NCI-H748 treated with DMSO at 0.1 percent for 48 hours (cell line): Measurements from ENCODE around the gene ZNF460.
A peak's percentile ranks its signal among the peaks of the same experiment; 100 is the strongest.

Source experiments
- DNase-seq: peaks from one replicate; lab custom pipeline; 2025; lab: John Stamatoyannopoulos, UW

ZNF460 gene

DNA sequence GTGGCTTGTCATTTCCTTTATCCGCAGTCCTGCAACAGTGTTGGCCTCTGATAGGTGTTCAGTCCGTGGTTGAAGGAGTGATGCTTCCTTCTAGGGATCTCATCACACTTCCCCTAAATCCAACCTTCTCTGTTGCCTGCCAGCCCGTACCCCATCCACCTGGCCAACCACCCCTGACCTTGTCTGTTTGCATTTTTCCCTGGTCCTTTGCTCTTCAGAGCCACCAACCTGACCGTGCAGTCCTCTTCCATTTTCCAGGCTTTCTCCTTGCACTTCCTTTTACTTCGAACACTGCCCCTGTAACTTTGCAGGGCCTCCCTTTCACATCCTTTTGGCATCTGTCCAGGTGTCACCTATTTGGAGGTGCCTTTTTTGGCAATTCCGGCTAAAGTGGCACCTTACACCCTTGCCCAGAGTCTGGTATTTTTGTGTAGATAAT lies 696 bp downstream of the ZNF460 start:
- no peak for DNase-seq

DNA sequence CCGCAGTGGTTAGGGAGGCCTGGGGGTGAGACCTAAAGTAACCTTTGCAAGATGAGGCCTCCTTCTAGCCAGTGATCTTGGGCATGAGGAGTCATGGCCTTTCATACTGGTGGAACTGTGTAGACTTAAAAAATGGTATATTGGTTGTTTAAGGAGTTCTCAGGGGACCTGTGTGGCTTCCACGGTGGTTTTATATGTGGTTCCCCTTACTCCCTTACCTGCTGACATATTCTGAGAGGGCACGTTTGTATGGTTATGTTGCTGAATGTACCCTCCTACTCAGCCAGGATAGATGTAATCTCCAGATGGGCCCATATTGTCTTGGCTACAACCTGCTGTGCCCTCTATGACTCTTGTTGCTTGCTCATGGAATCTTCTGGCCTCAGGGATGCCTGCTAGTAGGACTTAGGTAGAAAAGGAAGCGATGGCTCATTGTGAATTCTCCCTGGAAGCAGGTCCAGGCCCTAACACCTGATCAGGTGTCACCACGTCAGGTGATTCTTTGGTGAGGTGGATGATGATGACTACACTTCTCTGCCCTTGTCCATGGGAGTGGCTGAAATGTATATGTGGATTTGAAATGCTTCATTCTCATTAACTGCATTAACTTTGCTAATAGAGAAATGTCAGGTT lies 1.8 kb downstream of the ZNF460 start:
- DNase-seq: no peak

DNA sequence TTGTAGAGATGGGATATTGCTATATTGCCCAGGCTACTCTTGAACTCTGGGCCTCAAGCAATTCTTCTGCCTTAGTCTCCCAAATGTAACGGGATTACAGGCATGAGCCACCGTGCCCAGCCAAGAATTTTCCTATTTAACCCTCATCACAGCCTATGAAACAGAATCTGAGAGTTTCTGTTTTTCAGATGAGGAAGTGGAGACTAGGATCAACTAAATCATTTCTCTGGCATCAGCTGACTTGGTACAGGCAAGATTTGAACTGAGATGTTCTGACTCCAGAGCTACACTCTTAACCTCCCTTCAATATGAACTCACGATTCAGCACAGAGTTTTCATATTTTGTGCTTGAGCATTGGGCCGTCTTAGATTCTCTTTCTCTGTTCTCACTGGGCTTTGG lies 8.1 kb downstream of the ZNF460 start:
- DNase-seq: no peak

DNA sequence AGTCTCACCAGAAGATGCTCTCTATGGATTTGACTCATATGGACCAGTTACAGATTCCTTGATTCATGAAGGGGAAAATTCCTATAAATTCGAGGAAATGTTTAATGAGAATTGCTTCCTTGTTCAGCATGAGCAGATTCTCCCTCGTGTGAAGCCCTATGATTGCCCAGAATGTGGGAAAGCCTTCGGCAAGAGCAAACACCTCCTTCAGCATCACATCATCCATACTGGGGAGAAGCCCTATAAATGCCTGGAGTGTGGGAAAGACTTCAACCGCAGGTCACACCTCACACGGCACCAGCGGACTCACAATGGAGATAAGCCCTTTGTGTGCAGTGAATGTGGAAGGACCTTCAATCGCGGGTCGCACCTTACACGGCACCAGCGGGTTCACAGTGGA lies 10.7 kb downstream of the ZNF460 start:
- DNase-seq: no peak

DNA sequence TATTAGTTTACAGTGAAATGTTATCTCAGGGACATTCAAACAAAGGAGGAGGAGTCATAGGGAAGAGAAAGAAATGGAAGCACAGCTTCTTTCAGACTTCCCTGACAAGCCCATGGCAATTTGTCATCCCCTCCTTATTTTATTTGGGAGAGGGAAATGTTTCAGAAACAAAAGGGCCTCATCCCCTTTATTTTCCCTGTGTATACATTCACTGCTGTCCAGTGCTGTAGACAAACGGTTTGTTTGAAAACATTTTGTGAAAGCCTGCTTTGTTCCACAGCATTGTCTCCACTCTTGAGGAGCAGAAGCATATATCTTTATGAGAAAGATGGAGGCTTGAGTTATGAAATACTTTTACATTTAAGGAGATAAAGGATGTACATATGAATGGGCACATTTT lies 12.3 kb downstream of the ZNF460 start:
- DNase-seq: no peak

DNA sequence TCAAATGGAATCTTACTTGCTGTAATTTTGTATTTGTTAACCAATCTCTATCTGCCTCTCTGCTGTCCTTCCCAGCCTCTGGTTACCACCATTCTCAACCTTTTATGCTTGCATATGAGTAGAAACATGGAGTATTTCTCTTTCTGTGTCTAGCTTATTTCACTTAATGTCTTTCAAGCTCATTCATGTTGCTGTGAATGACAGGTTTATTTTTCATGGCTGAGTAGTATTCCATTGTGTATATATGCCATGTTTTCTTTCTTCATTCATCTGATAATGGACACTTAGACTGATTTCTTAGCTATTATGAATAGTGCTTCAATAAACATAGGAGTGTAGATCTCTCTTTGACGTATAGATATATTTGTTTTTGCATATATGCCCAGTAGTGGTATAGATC lies 13.4 kb downstream of the ZNF460 start:
- DNase-seq: no peak

DNA sequence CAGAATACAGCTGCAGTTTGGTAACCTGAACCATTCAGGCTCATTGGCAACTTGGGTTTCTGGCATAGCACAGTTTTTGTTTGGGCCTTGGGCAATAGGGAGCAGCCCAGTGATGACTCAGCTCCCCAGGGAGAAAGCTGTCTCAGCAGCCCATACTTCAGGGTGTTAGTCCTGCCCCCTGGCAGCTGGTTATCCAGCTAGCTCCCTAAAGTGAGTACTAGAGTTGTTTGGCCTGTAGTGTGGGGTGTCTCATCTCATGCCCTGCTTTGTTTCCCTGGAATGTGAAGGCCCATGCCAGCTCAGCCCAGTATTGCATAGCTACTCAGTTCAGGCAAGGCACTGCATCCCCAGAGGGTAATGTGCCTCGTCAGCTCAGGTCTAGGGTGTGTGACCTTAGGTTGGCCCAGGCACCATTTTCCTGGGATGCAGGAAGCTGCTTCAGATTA lies 21.8 kb downstream of the ZNF460 start:
- DNase-seq: no peak

DNA sequence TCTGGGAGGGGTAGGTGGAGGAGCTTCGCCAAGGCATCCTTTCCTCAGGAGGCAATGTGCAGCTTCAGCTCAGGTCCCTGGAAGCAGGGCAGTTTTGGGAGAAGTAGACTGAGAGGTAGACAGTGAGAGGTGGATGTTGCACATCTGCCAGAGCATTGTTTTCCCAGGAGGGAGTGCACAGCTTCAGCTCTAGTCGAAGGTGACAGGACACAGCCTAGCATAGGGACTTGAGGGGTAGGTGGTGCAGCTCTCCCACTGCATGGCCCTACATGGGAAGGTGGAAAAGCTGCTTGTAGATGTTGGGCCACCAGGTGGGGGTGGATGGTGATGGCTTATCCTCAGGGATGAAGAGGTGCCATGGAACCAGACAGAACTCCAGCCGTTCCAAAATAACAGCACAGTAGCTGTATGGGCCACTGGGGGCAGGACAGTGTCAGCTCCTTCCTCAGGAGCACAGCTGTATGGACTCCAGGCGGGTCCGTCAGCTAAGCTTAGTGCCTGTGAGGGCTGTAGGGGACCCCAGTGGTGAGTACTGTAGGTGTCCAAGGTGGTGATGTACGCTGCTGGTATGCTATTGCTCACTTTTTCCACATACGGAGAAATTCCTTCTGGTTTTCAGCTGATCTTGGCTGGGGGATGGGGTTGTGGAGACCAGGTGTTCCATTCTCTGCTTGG lies 22.6 kb downstream of the ZNF460 start:
- no peak for DNase-seq

DNA sequence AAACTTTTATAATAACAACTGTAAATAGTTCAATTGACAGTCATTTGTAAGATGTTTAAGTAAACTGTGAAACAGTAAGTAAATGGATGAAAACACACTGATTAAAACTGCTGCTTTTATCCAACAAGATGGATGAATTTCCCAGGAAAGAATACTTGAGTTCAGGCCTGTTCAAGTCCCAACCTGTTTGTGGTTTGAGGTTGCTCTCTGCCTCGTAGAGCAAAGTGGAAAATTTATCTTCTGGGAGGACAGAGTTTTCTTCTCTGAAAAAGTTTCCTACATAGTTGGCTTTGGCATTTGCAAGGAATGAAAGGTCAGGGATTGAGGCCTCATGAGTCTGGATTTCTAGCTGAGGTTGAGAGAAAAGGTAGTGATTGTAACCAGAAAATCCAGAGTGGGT lies 24.8 kb downstream of the ZNF460 start:
- DNase-seq: no peak

DNA sequence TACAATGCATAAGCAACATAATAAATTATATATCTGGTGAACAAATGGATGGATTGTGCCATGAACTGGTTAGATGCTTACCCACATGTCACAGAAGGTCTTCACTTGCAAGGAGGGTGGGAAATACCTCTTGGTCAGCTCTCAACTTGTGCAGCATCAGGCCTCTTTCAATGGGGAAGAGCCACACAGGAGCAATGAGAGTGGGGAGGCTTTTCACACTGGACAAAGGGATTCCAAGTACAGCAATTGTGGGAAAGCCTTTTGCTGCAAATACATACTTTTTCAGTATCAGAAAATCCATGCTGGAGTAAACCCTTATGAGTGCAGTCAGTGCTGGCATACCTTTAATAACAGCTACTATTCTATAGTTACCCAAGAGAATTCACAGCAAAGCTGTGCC lies 28.2 kb downstream of the ZNF460 start:
- DNase-seq: no peak

DNA sequence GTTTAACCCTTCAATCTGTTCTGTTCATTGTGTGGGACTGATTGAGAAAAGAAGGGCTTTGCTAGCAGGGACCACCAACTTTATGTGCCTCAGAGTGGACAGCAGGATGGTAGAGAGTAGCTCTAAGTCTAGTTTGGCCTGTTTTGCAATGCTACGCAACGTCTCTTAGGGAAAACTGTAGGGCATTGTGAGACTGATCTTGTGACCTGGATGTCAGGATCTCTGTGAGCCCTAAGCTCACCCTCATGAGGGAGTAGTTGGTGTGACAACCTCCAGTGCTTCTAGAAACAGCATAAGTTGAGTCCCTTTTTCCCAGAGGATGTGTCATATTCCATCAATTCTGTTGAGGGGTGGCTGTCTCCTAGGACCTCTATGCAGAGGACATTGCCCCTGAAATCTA lies 30.5 kb downstream of the ZNF460 start:
- no peak for DNase-seq

DNA sequence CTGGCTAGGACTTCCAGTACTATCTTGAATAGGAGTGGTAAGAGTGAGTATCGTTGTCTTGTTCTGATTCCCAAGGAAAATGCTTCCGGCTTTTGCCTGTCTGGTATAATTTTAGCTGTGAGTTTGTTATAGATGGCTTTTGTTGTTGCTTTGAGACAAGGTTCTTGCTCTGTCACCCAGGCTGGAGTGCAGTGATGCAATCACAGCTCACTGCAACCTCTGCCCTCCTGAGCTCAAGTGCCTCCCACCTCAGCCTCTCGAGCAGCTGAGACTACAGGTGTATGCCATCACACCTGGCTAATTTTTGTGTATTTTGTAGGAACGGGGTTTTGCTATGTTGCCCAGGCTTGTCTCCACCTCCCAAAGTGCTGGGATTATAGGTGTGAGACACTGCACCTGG lies 33.9 kb downstream of the ZNF460 start:
- DNase-seq: peak; percentile 97

DNA sequence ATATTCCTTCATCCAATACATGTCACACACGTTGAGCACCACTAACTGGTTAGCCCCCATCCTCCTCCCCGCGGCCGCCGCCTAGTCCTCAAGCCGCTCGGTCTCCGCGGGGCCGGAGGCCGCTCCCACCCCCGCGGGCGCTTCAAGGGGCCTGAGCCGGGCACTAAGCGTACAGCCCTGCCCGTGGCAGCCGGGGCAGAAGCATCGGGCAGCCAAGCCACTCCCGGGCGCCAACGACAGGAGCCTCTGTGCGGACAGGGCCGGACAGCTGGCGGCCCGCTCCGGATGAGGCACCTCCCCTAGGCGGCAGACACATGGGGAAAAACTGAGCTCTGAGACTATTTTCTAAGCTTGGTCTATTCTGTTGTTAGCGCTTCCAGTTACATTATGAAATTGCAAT lies 37.2 kb downstream of the ZNF460 start:
- DNase-seq: no peak

DNA sequence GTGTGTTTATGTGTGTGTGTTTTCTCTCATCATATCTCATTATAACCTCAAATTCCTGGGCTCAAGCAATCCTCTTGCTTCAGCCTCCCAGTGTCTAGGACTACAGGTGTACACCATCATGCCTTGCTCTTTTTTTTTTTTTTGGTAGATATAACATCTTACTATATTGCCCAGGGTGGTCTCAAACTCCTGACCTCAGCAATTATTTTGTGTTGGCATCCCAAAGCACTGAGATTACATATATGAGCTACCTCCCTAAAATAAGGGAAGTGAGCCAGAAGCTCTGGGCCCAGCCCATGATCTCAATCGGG lies 39.5 kb downstream of the ZNF460 start:
- no peak for DNase-seq

DNA sequence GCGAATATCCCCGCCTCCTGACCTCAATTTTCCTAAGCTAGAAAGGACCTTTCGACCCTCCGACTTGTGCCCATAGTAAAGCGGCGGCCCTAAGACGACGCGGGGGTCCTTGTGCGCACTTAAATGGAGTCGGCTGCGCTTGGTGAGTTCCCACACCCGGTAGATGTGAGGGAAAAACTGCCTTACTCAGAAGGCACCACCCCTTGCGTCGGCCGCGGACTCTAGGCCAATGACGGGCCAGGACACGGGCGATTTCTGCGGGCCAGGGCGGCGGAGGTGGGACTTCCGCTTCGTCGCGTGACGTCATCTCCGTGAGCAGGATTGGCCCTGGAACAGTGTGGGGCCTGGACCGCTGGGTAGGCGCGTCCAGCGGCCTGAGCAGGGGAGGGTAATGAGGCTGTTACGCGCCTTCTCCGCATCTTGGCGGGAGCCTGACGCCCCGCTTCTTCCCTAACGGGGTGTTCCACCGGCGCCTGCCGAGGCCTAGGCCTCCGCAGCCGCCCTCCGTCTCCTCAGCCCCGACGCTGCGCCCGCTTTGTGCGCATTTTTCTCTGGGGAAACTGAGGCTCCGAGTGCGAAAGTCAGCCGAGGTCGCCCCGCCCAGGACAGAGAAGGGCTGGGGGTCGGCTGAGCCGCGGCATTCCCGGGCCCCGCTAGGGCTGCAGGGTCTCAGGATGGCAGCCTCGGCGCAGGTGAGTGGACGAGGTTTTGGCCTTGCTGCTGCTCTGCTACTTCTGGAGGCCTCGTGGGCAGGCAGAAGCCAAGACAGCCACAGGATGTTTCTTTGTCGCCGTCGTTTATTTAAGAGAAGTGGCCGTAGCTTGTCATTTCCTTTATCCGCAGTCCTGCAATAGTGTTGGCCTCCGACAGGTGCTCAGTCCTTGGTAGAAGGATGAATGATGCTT lies 40.1 kb downstream of the ZNF460 start, which contains the start of gene ZNF543:
Gene ZNF543, plus strand, starts transcription at position 293 of the 905 bp plus-strand sequence. Its CDS starts 382 bp downstream, at position 675.
- DNase-seq: peak; percentile 95

DNA sequence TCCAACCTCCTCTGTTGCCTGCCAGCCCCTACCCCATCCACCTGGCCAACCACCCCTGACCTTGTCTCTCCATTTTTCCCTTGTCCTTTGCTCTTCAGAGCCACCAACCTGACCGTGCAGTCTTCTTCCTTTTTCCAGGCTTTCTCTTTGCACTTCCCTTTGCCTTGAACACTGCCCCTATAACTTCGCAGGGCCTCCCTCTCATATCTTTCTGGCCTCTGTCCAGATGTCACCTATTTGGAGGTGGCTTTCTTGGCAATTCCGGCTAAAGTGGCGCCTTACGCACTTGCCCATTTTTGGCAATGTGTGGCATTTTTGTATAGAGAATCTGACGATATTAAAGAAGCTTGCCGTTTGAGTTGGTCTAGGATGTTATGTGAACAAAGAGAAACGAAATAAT lies 40.8 kb downstream of the ZNF460 start:
- no peak for DNase-seq

DNA sequence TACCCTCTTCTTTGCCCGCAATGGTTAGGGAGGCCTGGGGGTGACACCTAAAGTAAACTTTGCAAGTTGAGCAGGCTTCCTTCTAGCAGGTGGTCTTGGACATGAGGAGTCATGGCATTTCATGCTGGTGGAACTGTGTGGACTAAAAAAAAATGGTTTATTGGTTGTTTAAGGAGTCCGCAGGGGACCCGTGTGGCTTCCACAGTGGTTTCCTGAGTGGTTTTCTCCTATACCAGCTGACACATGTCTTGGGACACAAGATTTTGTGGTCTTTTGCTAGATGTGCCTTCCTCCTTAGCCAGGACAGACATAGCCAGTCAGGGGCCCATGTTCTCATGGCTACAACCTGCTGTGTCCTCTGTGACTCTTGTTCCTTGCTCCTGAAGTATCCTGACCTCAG lies 41.5 kb downstream of the ZNF460 start:
- no peak for DNase-seq

DNA sequence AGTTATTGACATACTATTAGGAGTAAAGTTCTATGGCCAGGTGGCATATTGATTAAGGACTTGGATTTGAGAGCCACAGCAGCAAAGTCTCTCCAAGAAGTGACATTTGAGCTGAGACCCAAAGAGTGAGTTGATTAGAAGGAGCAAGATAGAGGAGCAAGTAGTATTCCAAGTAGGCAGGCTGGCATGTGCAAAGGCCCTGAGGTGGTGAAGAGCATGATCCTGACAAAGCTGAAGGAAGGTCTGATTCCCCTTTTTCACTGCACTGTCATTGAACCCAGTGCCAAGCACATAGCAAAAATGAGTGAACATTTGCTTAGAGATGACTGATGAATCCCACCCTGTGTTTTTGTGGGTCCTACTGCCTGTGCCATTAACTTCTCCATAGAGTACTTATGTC lies 44.7 kb downstream of the ZNF460 start:
- no peak for DNase-seq

DNA sequence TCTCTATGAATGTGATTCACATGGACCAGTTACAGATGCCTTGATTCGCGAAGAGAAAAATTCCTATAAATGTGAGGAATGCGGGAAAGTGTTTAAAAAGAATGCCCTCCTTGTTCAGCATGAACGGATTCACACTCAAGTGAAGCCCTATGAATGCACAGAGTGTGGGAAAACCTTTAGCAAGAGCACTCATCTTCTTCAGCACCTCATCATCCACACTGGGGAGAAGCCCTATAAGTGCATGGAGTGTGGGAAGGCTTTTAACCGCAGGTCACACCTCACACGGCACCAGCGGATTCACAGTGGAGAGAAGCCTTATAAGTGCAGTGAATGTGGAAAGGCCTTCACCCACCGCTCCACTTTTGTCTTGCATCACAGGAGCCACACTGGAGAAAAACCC lies 47.7 kb downstream of the ZNF460 start:
- no peak for DNase-seq

DNA sequence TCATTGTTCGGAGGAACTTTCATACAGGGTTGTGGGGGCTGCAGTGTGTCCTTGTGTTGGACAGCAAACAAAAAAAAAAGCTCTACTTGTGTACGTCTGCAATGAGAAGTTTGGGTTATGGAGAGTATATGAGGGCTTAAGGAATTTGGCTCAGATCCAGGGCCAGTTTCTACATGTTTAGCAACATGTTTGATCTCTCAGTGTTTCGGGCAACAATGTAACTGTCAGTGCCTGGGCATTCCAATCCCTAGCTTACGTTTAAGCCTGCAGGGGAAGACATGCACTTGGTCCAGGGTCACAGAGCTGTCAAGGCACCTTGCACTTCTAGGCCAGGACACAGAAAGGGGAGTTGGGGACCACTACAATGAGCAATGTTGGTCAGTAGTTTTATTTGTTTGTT lies 53.9 kb downstream of the ZNF460 start:
- no peak for DNase-seq

DNA sequence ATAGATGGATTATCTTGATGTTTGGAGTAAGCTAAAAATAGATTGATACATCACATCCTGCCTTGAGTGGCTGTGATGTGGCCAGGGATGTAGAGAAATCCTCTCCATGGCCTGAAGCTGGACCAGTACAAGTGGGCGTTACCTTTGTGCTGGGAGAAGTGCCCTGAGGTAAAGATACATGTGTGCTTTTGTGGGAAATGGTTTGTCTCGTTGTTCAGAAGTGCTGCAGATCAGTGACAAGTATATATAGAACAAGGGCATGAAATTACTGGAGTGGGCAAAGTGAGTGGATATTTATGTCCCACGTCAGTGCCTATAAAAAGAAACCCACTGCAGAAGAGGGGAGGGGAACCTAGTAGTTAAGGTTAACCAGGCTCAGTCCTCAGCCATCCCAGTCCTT lies 58.6 kb downstream of the ZNF460 start:
- DNase-seq: no peak

DNA sequence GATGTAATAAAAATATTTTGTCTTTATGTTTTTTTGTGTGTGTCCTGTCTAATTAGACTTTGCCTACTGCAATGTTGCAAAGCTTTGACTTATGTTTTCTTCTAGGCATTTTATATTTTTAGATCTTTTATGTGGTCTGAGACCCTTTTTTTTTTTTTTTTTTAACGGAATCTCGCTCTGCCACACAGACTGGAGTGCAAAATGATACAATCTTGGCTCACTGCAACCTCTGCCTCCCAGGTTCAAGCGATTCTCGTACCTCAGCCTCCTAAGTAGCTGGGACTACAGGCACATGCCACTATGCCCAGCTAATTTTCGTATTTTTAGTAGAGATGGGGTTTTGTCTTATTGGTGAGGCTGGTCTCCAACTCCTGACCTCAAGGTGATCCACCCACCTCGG lies 62.3 kb downstream of the ZNF460 start:
- no peak for DNase-seq
